ENCODE results near the gene PTDSS2.

DNA sequence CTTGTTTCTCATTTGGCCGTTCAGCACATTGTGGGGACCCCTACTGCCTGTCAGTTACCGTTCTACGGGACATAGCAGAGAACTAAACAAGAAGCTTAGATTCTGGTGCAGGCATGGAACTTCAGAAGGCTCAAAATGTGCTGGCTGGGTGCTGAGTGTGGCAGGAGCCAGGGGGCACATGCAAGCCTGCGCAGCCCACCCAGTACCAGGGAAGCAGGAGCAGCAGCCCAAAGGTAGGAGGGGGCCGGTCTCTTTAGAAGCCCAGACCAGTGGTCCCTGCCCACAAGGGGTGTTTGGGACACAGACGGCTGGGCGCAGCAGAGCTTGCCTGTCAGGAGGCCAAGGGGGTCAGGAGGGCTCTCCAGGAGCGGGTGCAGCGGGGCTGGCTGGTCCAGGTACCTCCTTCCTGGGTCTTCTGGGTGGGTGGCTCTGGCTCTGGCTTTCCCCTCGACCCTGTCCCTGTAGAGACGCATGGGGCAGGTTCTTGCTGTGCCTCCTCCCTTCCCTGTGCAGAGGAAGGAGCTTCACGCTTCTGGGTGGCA lies 2.2 kb downstream of the PTDSS2 start:
- TF ChIP-seq, protein P1, sequence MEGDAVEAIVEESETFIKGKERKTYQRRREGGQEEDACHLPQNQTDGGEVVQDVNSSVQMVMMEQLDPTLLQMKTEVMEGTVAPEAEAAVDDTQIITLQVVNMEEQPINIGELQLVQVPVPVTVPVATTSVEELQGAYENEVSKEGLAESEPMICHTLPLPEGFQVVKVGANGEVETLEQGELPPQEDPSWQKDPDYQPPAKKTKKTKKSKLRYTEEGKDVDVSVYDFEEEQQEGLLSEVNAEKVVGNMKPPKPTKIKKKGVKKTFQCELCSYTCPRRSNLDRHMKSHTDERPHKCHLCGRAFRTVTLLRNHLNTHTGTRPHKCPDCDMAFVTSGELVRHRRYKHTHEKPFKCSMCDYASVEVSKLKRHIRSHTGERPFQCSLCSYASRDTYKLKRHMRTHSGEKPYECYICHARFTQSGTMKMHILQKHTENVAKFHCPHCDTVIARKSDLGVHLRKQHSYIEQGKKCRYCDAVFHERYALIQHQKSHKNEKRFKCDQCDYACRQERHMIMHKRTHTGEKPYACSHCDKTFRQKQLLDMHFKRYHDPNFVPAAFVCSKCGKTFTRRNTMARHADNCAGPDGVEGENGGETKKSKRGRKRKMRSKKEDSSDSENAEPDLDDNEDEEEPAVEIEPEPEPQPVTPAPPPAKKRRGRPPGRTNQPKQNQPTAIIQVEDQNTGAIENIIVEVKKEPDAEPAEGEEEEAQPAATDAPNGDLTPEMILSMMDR (IDR thresholded peaks at IDR 0.05), result no peak
- TF ChIP-seq POLR2AphosphoS5 (IDR thresholded peaks at IDR 0.05) (no peak), POLR2A (IDR thresholded peaks at IDR 0.05) (no peak)
